SK-N-SH (cell line): ENCODE measurements around the gene ZNF579.

Source experiments
- CTCF ChIP-seq: fragments of 200-600 bp; sonication (generic); IDR thresholded peaks from 2 replicates; pipeline ENCODE4 v1.6.1; 2017; ENCODE audit warnings: antibody characterized with exemption, mild to moderate bottlenecking, moderate library complexity
- EP300 ChIP-seq, 2 experiments: IDR thresholded peaks; 2 replicates each; pipeline versions ENCODE4 v1.4.0 to v1.6.1; 2012; ENCODE audit warnings: borderline replicate concordance in 1 of 2, low read depth in 1 of 2, low read length in 1 of 2

- TF ChIP-seq CTCF: no peak
- no peak for TF ChIP-seq EP300 (IDR thresholded peaks at IDR 0.05; ENCODE audit: borderline replicate concordance in 1 of 2, low read depth in 1 of 2, low read length in 1 of 2)
These were observed 42.9 kb downstream of the ZNF579 start for GRCh38 chr19:55537741-55538111.
